Fibroblast of the conjunctiva (primary cell): ENCODE results near the gene DUOX1.

Experiments
- DNase-seq: peaks from one replicate; pipeline ENCODE4 v3.0.0-alpha.2; 2010; ENCODE audit warnings: low read depth

The DUOX1 gene

DNA sequence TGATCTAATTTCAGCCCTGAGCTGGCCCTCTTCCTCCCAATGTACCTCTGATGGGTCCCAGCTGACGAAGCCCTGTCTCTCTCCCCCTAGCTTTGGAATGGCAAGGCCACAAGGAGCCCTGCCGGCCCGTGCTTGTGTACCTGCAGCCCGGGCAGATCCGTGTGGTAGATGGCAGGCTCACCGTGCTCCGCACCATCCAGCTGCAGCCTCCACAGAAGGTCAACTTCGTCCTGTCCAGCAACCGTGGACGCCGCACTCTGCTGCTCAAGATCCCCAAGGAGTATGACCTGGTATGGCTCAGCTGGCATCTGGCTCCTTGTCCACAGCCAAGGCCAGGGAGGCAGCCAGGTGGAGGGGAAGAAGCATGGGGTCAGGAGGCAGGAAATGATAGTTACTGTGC lies 14.2 kb downstream of the DUOX1 start:
- no peak for DNase-seq

DNA sequence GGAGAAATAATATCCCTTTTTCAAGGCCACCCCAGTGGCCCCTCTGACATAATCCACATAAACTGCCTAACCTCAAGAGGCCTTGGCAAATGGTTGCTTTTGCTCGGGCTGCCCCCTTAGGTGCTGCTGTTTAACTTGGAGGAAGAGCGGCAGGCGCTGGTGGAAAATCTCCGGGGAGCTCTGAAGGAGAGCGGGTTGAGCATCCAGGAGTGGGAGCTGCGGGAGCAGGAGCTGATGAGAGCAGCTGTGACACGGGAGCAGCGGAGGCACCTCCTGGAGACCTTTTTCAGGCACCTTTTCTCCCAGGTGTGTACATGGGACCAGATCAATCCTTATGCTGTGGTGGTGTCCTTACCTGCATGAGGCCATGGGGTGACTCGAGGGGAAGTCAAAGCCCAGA lies 15.0 kb downstream of the DUOX1 start:
- DNase-seq = no peak

DNA sequence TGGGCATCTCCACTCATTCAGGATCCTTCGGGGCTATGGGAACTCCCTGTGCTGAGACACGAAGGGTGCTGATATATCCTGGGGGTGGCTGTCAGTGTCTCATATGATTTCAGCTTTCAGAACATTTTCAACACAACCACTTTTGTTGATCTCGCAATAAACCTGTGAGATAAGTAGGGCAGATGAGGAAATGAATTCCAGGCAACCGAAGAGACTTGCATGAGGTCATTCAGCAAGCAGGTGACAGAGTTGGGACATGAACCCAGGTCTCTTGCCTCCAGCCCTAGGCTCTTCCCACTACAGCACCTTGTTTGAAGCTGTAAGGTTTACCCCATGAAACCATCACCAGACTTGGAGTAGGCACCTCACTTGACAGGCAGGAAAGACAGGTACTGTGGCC lies 16.6 kb downstream of the DUOX1 start:
- DNase-seq = no peak

DNA sequence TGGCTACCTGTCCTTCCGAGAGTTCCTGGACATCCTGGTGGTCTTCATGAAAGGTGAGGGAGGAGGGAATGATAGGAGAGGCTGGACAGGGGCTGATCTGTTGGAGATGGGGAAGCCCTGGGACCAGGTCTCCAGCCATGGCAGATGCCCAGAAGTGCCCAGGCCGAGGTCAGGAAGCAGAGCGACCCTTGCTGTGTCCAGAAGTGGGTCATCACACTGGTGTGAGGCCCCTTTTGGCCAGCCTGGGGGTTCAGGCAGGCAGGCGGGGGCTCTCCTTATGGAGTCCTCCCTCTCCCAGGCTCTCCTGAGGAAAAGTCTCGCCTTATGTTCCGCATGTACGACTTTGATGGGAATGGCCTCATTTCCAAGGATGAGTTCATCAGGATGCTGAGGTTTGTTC lies 17.8 kb downstream of the DUOX1 start:
- no peak for DNase-seq

DNA sequence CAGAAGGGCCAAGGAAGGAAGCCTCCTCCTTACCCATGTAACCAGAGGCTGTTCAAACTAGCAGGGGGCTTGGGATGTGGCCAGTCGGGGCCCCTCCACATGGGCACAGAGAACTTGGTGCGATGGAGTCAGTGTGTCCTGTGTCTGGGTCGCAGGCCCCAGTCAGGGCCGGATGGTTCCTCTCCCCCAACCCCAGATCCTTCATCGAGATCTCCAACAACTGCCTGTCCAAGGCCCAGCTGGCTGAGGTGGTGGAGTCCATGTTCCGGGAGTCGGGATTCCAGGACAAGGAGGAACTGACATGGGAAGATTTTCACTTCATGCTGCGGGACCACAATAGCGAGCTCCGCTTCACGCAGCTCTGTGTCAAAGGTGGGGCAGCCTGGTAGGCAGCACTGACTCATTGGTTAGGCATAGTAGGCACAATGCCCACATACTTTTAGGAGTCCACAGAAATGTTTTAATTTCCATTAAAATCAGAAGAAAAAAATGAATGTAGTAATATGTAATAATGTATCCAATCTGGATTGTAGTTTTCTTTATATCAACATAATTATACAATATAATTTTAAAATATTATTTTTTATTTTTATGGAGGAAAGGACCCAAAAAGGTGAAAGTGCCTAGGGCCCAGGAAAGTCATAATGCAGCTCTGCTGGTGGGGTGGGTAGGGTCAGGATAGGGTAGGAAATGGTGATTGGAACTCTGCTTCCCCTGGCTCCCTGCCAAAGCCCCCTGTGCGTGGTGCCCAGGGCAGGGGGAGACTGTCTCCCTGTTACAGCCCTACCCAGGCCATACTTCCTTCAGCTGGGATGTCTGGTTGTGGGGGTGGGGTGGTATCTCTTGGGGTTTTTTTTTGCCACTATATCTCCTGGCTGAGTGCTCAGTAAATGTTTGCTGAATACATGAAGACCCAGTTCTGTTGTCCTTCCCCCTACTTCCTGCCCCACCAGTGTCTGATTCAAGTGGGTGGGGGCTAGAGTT lies 18.6 kb downstream of the DUOX1 start:
- no peak for DNase-seq

DNA sequence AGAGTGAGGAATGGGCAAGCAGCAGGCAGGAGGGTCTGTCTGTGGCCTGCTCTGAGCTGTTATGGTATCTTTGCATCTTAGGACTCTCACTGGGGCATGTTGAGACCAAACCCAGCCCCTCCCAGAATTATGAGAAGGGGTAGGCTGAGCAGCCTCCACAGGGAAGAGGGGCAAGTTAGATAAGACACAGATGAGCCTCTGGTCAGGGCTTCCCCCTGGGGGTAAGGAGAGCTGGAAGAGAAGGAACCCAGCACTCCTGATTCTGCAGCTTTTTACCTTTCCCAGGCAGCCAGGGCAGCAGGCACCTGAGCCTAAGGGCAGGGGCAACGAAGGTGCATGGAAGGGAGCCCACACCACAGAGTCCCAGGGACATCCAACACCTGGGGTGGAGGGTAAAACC lies 19.3 kb downstream of the DUOX1 start:
- DNase-seq = no peak

DNA sequence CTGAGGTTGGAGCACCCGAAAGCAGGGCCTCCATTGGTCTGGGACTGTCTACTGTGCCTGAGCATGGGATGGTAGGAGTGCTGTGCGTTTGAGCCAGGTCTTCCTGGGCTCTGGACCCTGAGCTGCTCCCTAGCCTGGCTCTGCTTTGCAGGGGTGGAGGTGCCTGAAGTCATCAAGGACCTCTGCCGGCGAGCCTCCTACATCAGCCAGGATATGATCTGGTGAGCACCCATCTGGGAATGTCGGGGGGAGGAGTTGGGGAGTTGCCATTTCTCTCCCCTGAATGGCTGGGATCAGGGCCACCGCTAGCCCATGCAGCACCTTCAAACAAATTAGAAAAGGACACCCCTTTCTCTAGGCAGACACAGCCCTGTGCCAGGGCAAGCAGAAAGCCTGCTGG lies 20.7 kb downstream of the DUOX1 start:
- DNase-seq = no peak

DNA sequence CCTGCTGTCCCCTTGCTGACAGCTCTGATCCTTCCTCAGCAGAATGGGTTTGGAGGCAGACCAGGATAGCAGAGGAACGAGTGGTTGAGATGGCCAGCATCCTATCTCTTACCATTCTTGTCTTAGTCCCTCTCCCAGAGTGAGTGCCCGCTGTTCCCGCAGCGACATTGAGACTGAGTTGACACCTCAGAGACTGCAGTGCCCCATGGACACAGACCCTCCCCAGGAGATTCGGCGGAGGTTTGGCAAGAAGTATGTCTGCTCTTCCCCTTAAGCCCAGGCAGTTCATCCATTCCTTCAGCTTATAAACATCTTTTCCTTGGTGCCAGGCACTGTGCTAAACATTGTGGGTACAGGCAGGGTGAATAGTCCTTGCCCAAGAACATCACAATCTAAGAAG lies 21.2 kb downstream of the DUOX1 start:
- DNase-seq = no peak

DNA sequence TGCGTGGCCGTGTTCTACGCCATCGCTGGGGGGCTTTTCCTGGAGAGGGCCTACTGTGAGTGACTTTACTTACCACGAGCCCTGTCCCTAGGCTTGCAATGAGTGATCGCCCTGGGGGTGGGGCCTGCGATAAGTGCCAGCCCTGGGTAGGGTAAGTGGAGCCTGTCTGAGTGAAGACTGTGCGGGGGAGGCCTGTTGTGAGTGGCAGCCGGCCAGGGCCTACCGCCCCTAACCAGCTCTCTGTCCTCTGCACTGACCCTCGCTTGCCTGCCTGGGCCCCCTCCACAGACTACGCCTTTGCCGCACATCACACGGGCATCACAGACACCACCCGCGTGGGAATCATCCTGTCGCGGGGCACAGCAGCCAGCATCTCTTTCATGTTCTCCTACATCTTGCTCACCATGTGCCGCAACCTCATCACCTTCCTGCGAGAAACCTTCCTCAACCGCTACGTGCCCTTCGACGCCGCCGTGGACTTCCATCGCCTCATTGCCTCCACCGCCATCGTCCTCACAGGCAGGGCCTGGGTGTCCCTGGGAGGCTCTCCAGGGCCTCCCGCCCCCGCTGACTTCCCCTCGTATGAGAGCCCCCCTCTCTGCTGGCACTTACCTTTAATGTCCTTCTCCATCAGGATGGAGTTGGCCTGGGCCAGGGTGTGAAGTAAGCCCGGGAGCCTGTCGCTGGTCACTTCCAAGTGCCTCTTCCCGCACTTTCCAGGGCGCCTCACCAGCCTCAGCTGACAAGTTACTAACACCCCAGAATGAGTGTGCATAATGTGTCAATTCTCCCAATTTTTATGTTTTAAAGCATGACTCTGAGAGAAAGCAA lies 22.4 kb downstream of the DUOX1 start:
- DNase-seq = no peak

DNA sequence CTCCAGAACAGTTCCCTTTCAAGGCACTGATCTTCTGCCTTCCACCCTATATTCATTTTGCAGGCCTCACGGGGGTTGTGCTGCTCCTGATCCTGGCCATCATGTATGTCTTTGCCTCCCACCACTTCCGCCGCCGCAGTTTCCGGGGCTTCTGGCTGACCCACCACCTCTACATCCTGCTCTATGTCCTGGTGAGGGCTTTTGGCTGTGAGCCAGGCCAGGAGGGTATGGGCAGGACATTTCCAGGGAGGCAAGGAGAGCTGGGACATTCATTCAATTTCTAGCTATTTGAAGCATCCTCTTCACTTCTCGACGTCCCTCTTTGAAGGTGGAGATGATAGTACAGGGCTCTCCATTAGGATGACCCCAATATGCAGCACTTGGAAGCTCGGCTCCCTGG lies 25.9 kb downstream of the DUOX1 start:
- DNase-seq = no peak

DNA sequence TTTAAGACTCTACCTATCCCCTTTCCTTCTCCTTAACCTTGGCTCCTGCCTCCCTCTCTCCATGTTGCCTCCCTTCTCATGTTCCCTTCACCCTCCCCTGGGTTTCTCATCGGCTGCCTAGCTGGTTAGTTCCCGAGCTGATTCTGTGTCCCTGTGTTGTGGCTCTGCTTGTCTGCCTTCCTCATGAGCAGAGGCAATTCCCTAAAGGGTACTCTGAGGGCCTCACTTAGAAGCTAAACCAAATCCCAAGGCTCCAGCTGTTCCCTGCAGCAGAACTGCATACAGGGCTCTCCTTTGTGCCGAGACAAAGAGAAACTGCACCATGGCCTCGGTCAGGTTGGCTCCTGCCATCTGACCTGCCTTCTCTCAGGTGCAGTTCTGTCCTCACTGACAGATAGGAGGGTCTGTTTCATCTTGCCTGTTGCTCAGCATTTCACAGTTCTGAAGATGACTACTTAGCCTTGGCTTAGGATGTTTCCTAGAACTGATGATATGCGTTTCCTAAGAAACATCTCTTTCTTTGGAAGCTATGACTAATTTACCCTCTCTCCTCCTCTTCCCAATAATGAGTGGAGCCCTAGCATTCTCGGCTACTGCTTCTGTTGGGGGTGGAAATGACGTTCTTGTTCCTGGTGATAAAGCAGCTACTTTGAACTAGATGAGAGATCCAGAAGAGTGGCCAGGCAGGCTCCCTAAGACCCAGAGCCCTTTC lies 27.1 kb downstream of the DUOX1 start:
- DNase-seq = no peak

DNA sequence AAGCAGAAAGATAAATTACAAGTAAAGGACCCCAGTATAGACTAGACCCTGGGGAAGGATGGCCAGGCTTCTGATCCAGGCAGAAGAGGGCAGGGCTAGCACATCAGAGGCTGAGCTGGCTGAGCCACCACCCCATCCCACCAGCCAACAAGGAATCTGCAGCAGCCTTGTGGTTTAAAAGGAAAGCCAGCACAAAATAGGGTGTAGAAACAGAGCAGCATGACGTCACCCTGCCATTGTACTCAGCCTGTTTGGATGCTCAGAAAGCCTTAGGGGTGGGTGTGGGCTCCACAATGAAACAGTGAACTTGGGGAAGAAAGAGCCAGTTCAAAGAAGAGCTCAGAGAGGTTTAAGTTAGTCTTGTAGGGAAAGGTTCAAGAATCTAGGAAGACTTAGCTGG lies 28.2 kb downstream of the DUOX1 start:
- DNase-seq = peak; percentile 20

DNA sequence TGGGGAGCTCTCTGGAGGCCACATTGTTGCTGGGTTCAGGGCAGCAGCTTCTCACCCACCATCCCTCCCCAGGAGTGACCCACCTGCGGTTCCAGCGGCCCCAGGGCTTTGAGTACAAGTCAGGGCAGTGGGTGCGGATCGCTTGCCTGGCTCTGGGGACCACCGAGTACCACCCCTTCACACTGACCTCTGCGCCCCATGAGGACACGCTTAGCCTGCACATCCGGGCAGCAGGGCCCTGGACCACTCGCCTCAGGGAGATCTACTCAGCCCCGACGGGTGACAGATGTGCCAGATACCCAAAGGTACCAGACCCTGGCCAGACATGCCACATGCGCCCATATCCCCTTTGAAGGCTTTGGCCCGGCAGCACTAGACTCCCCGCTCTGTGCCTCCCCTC lies 31.9 kb downstream of the DUOX1 start:
- no peak for DNase-seq

DNA sequence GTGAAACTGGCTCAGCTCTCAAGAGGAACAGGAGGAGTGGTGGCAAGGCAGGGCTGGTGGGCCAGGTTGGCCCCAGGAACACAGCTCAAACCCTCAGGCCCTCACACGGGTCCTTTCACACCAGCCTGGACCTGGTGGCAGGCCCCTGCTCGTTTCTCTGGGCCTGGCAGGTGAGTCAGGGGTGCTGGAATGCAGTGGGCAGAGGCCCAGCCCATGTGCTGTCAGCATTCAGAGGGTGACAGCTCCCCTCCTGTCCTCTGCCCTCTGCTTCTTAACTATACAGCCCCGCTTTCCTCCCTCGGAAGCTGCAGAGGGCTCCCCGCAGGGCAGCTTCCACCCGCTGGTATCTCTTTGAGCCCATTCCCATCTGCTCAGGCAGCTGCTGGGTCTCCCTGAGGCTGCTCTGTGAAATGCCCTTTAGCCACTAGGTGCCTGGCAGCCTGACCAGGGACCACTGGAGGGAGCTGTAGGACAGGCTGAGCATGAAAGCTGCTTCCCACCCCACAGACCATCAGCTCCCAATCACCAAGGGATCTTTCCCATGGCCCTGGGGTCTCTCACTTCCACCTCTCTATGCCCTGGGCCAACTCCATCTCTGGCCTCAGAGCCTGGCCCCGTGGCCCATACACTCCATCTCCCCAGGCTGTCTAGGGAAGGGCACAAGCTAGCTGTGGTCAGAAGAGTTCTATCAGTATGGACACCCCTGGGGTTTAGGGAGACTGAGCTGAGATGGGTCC lies 33.1 kb downstream of the DUOX1 start:
- DNase-seq = peak; percentile 69

DNA sequence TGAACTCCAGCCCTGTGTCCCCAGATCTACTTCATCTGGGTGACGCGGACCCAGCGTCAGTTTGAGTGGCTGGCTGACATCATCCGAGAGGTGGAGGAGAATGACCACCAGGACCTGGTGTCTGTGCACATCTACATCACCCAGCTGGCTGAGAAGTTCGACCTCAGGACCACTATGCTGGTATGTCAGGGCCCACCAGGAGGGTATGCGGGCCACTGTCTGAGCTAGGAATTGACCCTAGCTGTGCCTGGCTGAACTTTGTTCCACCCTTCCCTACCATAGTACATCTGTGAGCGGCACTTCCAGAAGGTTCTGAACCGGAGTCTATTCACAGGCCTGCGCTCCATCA lies 33.7 kb downstream of the DUOX1 start:
- no peak for DNase-seq

DNA sequence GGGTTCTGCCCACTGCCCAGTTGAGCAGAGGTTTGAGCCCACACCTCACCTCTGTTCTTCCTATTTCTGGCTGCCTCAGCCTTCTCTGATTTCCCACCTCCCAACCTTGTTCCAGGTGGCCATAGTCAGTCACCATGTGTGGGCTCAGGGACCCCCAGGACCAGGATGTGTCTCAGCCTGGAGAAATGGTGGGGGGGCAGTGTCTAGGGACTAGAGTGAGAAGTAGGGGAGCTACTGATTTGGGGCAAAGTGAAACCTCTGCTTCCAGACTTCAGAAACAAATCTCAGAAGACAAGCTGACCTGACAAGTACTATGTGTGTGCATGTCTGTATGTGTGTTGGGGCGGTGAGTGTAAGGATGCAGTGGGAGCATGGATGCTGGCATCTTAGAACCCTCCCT lies 35.1 kb downstream of the DUOX1 start:
- DNase-seq = no peak

DNA sequence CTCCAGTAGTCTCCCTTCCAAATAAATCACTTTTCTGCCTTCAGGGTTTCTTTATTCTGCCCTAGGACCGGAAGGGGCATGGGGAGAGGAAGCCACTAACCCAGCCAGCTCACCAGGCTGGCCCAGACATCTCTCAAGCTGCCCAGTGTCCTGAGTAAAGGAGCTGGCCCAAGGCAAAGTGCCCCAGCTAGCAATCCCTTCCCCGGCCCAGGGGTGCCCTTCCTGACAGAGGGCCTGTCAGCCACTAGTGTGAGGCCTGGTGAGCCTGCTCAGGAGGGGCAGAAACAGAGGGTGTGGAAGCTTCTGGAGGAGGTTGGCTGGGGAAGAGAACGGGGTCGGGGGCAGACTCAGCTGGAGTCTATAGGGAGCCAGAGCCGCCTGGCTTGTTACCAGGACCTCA lies 35.7 kb downstream of the DUOX1 start:
- no peak for DNase-seq

DNA sequence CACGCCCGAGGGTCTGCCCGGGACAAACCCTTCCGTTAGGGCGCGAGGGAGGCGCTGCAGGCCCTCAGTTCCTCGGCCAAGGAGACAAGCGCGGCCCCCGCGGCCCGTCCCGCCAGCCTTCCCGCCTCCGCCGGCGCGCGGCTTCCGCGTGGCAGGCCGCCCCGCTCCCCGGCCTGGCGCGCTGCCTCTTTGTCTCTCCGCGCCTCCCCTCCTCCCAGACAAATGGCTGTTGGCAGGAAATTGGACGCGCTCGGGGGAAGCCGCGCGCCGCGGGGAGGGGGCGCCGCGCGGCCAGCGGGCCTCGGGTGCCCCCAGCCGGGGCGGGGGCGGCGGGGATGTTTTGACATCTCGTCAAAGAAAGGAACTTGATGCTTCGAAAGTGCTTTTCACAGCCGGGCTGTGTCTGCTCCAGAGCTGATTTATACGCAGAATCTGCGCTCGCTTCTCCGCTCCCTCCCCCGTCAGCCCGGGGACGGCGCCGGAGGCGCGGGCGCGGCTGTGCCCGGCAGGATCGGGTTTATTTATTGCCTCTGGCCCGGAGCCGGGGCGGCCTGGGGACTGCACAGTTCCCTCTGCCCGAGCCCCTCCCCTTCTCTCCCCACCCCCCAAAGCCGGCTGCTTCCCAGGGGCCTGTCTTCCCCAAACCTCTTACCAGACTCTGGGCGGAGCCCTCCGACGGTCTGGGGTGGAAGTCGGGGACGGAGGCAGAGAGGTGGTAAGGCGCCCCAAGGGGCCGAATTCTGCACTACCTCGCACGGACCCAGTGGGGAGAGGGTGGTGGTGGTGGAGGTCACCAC lies 37.2 kb downstream of the DUOX1 start:
- peak; percentile 75 for DNase-seq

DNA sequence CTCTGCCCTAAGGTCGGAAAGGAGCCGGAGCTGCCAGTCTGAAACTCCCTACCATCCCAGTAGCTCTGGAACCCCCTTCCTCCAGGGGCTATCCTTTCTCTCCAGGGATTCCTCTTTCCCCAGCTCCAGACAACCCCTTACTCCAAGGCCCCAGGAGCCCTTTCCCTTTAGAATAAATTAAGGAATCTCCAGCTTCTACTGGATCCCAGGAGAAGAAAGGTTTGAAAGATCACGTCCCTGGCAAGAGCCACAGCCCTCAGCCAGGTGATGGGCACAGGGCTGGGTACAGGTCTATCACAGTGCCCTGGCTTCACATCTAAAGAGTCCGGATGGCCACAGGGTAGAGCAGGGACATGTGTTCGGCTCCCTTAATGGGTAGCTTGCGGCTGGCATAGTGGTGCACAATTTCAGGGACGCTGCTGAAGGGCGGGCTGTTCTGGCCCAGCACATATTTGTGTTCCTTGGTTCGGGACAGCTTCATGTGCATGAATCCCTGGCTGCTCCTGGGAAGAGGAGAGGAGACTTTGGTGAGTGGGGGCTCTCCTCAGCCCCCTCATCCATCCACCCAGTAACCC lies 37.9 kb downstream of the DUOX1 start:
- DNase-seq = no peak

DNA sequence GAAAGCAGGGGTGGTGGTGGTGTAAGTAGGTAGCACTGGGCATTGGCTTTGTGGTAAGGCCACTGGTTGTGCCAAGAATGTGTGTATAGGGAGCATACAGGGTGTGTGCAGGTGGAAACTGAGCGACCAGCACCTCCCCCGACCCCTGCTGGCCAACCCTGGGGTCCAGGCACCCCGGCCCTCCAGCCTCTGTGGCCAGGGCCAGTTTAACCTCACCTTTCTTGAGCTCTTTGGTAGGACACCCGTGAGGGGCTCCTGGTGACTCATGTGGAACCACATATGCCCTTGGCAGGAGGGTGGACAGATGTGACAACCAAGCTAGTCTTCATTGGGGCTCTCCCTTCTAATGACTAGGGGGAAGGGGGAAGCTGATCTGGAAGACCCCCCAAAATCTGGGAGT lies 38.5 kb downstream of the DUOX1 start:
- DNase-seq = no peak
